Mesothelial cell of epicardium (in vitro differentiated cells): ENCODE results near the gene DCLK3. TPM values are rescaled to one million over a fixed set of nuclear protein-coding genes. Genes with fewer than 3 reads are reported as not detected.

Source experiments
- DNase-seq, 2 experiments: peaks; one replicate each; pipeline ENCODE4 v3.0.0; 2021; ENCODE audit warnings: low spot score in 2 of 2; ENCODE audit not compliant: unreplicated experiment in 2 of 2
- H3K27ac Mint-ChIP-seq: 2 replicates; pipeline ENCODE4 v1.8.0; 2021; ENCODE audit warnings: mixed read lengths
- H3K27me3 Mint-ChIP-seq: 2 replicates; pipeline ENCODE4 v1.8.0; 2021; ENCODE audit warnings: low read depth, mixed read lengths
- H3K36me3 Mint-ChIP-seq: 2 replicates; pipeline ENCODE4 v1.8.0; 2021; ENCODE audit warnings: mixed read lengths
- H3K4me1 Mint-ChIP-seq: 2 replicates; pipeline ENCODE4 v1.8.0; 2021; ENCODE audit warnings: mixed read lengths
- H3K4me3 Mint-ChIP-seq: 2 replicates; pipeline ENCODE4 v1.8.0; 2021; ENCODE audit warnings: mild to moderate bottlenecking, moderate library complexity, mixed read lengths
- H3K9me3 Mint-ChIP-seq: 2 replicates; pipeline ENCODE4 v1.8.0; 2021; ENCODE audit warnings: mixed read lengths
- CTCF ChIP-seq: fragments of 200-600 bp; sonication (generic); IDR thresholded peaks from one replicate; pipeline ENCODE4 v1.5.0; 2021; ENCODE audit warnings: antibody characterized with exemption; ENCODE audit not compliant: unreplicated experiment
- total RNA-seq: library from RNA; stranded (reverse); gene quantifications from 3 replicates; pipeline ENCODE4 v1.2.1, GENCODE V29; 2021

Gene DCLK3
- total RNA-seq, 1 donor from 2014 or later = 0.38 TPM

GRCh38 chr3:36795622-36796021 lies 31.3 kb upstream of the DCLK3 start:
- Mint-ChIP-seq H3K36me3 (no peaks in the 10 kb centered on the region), H3K27ac (no peak overlapping the region), H3K9me3 (no peaks in the 10 kb centered on the region), H3K4me1 (peaks cover 8% of the 10 kb centered on the region), H3K4me3 (no peak overlapping the region), H3K27me3 (peaks cover 20% of the 10 kb centered on the region)
- no peak for DNase-seq
- TF ChIP-seq CTCF = no peak

- peaks cover 42% of the 10 kb centered on the region for H3K27me3 Mint-ChIP-seq
- H3K4me1 Mint-ChIP-seq = peaks cover 8% of the 10 kb centered on the region
- H3K27ac Mint-ChIP-seq = no peak overlapping the region
- no peak for DNase-seq
- no peak overlapping the region for H3K4me3 Mint-ChIP-seq
- H3K36me3 Mint-ChIP-seq = no peaks in the 10 kb centered on the region
- TF ChIP-seq CTCF = no peak
- no peaks in the 10 kb centered on the region for H3K9me3 Mint-ChIP-seq
These were observed 28.0 kb upstream of the DCLK3 start for GRCh38 chr3:36792342-36792741.

- no peak overlapping the region for H3K4me3 Mint-ChIP-seq
- TF ChIP-seq CTCF = no peak
- no peak overlapping the region for H3K27ac Mint-ChIP-seq
- no peak for DNase-seq
- no peaks in the 10 kb centered on the region for H3K36me3 Mint-ChIP-seq
- H3K9me3 Mint-ChIP-seq = no peaks in the 10 kb centered on the region
- peaks cover 48% of the 10 kb centered on the region for H3K27me3 Mint-ChIP-seq
- H3K4me1 Mint-ChIP-seq = no peaks in the 10 kb centered on the region
These were observed 26.4 kb upstream of the DCLK3 start for GRCh38 chr3:36790765-36791164.

GRCh38 chr3:36786921-36787890 lies 22.9 kb upstream of the DCLK3 start:
- Mint-ChIP-seq H3K9me3 (no peaks in the 10 kb centered on the region), H3K27ac (no peak overlapping the region), H3K36me3 (no peaks in the 10 kb centered on the region), H3K4me1 (no peaks in the 10 kb centered on the region), H3K4me3 (no peak overlapping the region), H3K27me3 (peaks cover 49% of the 10 kb centered on the region)
- no peak for TF ChIP-seq CTCF
- DNase-seq = no peak

- Mint-ChIP-seq H3K4me3 (no peak overlapping the region), H3K27me3 (peaks cover 21% of the 10 kb centered on the region), H3K9me3 (no peaks in the 10 kb centered on the region), H3K36me3 (no peaks in the 10 kb centered on the region), H3K27ac (no peak overlapping the region), H3K4me1 (no peaks in the 10 kb centered on the region)
- no peak for DNase-seq
- TF ChIP-seq CTCF = no peak
These were observed 19.8 kb upstream of the DCLK3 start for GRCh38 chr3:36784138-36784635.
